ENCODE data around the gene DPEP2.
"Not testable (repeated sequence)": the region's sequence is repeated elsewhere in the genome, so short reads cannot be mapped to it uniquely, and the experiment has no call there.

The DPEP2 gene

GRCh38 chr16:67976205-67976604 lies 23.1 kb downstream of the DPEP2 start:
- no peak for DNase-seq (ENCODE audit: low spot score)

GRCh38 chr16:67975321-67976105 lies 23.8 kb downstream of the DPEP2 start:
- no peak for DNase-seq (ENCODE audit: low spot score)

GRCh38 chr16:67972285-67972684 lies 27.0 kb downstream of the DPEP2 start:
- DNase-seq (ENCODE audit: low spot score), result not testable (repeated sequence)

GRCh38 chr16:67971111-67971510 lies 28.2 kb downstream of the DPEP2 start:
- no peak for DNase-seq (ENCODE audit: low spot score)

- no peak for DNase-seq (ENCODE audit: low spot score)
Observed at GRCh38 chr16:67969254-67970039, 29.8 kb downstream of the DPEP2 start.

- DNase-seq (ENCODE audit: low spot score), result peak; percentile 91
Observed at GRCh38 chr16:67968400-67969253, 30.7 kb downstream of the DPEP2 start, which contains the start of gene SLC12A4. Gene SLC12A4, minus strand, starts transcription at chr16:67968637. Its CDS starts 84 bp downstream, at chr16:67968553.

GRCh38 chr16:67967958-67968399 lies 31.3 kb downstream of the DPEP2 start:
- peak; percentile 19 for DNase-seq (ENCODE audit: low spot score)

- peak; percentile 54 for DNase-seq (ENCODE audit: low spot score)
Observed at GRCh38 chr16:67967183-67967957, 31.9 kb downstream of the DPEP2 start.

- DNase-seq (ENCODE audit: low spot score), result no peak
Observed at GRCh38 chr16:67966549-67967182, 32.6 kb downstream of the DPEP2 start.

GRCh38 chr16:67965668-67966548 lies 33.4 kb downstream of the DPEP2 start:
- no peak for DNase-seq (ENCODE audit: low spot score)

GRCh38 chr16:67964477-67965131 lies 34.7 kb downstream of the DPEP2 start:
- DNase-seq (ENCODE audit: low spot score), result no peak

- no peak for DNase-seq (ENCODE audit: low spot score)
Observed at GRCh38 chr16:67963662-67964321, 35.5 kb downstream of the DPEP2 start.

GRCh38 chr16:67963292-67963661 lies 36.0 kb downstream of the DPEP2 start:
- DNase-seq (ENCODE audit: low spot score), result no peak

GRCh38 chr16:67962135-67962534 lies 37.1 kb downstream of the DPEP2 start:
- no peak for DNase-seq (ENCODE audit: low spot score)

- no peak for DNase-seq (ENCODE audit: low spot score)
Observed at GRCh38 chr16:67961551-67961957, 37.7 kb downstream of the DPEP2 start.

GRCh38 chr16:67959536-67960329 lies 39.6 kb downstream of the DPEP2 start:
- DNase-seq (ENCODE audit: low spot score), result no peak

GRCh38 chr16:67957622-67958021 lies 41.7 kb downstream of the DPEP2 start:
- no peak for DNase-seq (ENCODE audit: low spot score)
